ENCODE results near the gene ZNF598.

Gene ZNF598

DNA sequence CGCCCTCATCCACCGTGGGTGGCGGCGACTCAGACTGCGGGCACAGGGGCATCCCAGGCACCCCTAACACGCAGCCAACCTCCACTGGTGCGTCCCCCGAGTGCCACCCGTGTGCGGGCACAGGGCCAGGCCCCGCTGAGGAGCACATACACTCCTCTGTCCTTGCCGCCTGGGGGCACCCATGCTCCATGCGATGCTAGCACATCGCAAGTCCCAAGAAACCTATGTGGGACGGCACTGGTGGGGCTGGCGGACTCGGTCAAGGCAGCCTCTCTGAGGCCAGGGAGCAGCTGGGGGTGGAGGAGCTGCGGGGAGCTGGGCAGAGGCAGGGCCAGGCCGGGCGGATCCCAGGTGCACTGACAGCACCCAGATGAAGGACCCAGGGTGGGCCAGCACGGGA lies 4.0 kb downstream of the ZNF598 start:
- DNase-seq, result no peak

DNA sequence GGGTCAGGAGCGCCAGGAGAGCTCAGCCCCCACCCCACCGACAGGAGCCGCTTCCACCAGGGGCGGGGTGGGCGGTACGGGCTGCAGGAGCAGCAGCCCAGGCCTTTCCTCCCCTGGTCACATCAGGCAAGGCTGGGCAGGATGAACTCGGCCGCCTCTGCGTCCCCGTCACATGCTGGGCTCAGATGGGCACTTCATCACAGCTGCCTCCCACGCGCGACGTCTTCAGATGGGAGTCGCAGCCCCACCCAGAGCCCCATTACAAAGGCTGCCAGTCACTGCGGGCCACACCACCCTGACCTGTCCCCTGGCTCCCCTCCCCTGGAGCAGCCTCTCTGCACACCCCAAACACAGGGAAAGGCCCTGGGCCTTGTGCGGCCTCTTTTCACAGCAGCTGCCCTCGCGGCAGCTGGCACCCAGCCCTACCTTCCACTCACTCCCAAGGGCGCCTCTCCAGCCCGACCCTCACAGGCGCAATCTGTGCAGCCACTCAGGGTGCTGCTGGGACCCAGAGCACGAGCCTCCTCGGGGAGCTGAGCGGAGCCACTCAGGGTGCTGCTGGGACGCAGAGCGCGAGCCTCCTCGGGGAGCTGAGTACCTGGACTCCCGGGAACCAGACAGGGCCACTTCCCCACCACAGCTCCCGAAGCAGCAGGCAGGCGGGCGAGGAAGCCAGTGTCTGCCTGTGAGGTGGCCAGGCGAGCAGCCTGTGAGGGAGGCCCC lies 4.7 kb downstream of the ZNF598 start:
- no peak for DNase-seq

DNA sequence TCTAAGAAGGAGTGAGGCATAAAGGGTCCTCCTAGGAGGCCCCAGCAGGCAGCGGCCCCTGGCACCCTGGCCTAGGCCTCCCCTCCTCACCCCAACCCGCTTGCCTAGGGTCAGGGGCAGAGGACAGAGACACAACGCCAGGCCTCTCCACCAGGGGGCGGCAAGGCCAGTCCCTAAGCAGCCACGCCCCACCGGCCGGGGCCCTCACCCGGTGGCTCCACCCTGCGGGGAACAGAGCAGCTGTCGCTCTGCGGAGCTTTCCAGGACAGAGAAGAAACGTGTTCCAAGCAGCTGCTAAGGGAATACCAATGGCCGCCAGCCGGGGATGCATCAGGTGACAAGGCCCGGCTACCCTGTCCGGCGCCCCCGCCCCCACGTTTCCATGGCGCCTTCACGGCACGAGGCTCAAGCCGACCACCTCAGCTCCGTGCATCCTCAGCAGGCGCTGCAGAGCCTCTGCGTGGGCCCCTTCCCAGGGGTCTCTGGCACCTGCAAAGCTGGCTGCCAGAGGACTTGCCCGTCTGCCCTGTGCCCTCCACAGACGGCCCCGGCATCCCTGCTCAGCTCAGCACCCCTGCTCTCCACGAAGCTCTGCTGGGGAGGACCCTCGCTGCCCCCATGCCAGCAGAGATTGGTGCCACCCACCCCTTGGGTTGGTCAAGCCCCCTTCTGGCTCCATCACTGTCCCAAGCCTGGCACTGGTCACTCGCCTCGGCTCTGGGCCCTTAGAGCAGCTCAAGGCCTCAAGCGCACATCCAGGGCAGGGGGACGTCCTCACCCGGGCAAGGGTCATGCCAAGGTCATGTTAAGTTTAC lies 5.6 kb downstream of the ZNF598 start:
- DNase-seq, result peak; percentile 93

DNA sequence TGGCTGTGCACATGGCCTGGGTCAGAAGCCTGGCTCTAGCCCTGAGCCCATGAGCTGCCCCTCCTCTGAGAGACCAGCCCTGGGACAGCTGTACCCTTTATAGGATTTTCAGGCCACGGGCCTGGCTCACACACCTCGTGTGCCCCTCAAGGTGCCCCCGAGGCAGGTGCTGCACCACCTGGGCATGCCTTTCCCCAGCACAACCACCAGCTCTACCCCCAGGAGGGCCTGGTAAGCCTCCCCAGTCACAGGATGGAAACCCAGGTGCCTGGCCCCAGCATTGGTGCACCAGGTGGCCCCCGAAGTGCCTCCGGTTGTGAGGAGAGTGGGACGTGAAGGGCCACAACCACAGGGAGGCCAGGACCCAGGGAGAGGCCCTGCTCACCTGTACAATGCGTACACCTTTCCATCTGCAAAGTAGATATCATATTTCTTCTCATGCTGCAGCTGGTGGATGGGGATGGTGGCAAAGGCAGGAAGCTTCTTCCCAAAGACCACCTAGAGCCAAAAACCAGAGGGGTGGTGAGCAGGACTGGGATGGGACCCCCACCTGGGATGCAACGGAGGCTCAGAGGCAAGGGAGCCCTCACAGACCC lies 6.3 kb downstream of the ZNF598 start:
- DNase-seq, result no peak

DNA sequence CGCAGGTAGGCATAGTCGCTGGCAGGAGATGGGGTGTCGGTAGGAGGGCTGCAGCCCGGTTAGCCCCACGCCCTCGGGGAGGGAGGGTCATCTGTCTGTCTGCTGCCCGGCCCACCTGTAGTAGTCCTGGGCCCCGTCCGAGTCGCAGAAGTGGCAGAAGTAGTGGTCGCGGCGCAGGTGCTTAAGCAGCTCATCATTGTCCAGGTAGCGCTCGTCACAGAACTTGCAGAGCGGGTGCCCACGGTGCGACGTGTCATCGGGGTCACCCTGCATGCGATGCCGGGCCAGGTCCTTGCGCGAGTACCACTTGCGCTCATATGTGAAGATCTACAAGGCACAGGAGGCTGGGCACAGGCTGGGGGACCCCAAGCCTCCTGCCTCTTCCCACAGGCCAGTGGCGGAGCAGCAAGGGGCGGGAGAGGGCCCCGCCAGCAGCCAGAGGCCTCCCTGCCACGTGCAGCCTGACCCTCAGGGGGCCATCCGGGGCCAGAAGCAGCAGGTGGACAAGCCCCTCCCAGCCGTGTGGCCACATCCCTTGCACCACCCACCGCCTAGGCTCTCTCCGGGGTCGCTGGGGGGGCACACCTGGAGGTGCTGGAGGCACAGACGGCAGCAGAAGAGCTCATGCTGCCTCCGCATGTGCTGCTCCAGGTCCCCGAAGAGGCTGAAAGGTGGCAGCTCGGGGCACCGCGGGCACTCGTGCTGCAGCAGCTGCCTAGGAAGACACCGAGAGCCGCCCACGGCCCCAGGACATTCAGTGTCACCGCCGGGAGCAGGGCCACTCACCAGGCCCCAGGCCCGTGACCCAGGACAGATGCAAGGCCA lies 7.0 kb downstream of the ZNF598 start:
- DNase-seq, result no peak

DNA sequence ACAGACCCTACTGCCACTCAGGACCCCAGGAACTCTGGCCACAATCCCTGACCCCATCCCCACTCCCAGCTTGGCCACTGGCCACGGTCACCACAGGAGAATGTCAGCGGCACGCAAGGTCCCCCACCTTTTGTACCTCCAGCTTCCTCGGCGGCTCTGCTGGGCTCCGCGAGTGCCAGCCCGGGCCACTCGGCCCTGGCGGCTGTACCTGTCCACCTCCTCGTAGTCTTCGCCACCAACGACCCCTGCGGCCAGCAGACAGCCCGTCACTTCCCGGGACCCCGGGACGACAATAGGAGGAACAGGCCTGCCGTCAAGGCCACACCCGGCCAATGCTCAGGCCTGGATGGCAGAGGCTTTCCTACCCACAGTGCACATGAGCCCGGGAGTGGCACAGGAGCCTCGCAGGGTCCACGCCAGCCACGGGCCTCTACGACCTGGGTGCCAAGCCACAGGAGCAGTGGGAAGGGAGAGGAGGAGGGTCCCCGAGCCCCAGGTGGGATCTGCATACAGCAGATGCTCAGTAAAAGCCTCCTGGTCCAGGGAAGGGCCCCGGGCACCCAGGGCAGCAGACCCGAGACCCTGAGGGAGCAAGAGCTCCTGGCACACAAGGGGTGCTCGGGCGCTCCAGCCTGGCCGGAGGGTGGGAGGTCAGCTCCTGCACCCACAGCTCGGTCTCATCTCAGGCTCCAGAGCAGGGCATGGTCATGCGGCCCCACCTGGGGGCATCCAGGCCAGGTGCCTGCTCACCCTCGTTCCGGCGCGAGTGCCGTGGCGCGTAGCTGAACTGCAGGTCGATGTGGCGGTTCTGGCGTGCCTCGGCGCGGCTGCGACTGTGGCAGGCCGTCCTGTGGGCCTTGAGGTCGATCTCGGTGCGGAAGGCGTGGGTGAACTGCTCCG lies 7.9 kb downstream of the ZNF598 start:
- no peak for DNase-seq

DNA sequence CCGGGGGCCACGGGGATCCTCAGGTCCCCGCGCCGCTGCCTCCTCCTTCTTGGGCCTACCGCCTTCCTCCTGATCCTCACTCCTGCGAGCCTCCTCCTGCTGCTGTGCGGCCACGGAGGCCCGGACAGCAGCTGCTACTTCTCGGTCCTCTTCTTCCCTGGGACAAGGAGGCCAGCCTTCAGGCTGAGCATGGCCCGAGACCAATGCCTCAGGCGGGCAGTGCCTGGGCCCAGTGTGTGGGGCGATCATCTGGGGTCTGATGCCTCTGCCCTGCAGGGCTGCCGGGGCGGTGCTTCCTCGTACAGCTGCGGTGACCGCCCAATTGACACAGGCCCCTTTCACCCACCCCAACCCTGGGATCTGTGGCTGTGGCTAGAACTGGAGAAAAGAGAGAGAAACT lies 8.6 kb downstream of the ZNF598 start:
- no peak for DNase-seq

DNA sequence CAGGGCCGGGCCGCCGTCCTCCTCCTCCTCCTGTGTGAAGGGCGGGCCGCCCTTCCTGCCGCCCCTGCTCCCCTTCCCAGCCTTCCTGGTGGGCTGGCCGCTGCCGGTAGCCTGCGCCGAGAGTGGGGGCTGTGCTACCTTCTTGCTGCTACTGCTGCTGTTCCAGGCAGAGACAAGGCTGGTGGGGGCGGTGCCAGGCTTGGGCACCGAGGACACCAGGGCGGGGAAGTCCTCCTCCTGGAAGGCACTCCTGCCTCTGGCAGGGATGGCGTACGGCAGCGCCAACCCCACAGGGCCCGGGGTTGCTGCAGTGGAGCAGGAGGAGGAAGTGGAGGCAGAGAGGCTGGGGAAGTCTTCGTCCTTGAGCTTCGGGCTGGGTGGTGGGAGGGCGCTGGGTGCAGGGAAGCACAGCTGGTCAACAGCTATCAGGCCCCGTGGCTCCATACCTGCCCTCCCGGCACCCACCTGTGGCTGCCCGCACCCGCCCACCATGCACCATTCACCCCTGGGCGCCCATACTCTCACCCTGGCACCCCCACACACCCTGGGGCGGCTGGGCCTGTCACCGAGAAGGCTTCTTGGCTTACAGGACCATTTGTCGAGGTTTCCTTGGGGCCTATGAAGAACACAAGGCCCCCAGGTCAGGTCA lies 9.6 kb downstream of the ZNF598 start:
- no peak for DNase-seq

DNA sequence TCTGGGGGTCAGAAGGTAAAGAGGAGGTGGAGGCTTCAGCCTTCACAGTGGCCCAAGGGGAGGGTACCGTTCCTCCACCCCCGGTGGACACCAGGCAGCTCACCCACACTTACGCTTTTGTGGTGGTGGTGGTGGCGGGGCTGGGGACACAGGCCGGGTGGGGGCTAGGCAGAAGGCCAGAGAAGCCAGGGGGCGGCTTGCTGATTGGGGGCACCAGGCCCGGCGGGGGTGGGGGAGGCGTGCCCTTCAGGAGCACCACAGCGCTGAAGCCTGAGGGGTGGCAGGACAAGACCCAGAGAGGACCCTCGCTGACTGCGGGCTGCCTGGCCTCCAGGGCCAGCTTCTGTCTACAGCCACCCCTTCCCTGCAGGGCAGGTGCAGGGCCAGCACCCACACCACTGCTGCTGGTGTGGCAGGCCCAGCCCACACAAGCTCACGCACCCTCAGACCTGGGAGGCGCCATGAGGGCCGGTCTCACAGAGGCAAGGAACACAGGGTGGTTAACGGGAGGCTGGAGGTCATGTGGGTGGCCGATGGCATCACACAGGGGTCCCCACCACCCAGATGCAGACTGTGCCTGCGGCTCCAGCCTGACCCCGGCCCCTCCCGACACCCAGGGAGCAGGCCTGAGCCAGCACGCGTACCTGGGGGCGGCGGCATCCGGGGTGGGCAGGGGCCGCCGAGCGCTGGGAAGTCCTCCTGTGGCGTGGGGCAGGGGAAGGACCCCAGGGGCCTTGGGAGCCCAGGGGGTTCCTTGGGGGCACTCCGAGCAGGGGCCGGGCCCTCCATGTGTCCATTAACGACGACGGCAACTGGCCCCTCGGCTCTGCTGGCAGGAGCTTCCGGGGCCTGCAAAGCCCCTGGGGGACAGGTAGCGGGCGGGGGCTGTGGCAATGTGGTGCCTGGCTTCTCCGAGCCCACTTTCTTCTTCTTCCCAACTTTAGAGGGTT lies 10.5 kb downstream of the ZNF598 start:
- DNase-seq, result no peak

DNA sequence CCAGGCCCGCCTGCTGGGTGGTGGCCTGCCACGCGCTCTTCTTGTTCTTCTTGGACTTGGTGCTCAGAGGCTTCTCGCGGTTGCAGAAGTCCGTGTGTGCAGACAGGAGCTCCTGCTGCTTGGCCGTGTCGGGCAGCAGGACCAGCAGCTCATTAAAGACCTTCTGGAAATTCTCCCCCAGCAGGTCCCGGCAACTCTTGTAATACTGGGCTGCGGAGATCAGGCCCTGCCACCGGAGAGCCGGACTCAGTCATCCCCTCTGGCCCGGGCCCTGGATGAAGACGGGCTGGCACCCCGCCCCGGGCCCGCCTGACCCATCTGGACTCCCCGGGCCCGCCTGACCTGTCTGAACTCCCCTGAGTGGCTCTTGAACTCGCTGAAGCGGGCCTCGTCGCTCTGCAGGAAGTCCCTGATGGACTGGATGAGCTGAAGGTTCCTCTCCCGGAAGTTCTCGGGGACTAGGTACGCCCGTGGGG lies 11.2 kb downstream of the ZNF598 start:
- DNase-seq, result no peak

DNA sequence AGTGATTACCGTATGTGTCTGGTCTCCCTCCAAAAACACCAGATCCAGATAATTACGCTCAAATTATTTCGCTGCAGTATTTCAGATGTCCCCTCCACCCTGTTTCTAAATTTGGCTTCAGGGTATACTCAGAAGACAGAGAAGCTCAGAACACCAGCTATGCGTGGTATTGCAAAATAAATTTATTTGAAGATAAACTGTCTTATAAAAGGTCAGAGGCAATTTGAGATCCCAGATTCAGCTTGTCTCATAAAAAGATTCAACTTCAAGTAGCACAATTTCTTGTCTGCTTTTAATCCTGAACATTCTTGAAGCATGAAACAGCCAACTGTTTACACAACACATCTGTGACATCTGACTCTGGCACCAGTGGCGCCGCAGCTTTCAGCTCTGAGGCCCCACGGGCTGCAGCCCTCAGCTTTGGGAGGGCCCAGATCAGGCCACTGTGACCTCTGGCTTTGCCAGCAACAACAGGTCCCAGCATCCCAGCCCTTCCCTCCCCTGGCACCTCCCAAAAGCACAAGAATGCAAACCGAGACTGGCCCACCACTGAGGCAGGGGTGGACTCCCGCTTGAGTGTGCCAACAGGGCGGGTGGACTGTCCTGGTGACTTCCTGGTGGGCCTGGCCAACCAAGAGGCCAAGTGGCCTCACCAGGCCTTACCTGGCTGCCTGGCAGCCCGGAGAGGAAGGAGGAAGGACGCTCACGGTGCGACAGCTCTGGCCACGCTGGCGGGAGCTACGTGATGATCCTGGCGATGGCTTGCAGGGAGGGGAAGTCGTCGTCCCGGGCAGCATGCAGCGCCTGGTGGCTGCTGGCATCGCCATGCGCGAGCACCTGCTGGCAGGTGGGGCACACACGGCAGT lies 11.9 kb downstream of the ZNF598 start:
- no peak for DNase-seq

DNA sequence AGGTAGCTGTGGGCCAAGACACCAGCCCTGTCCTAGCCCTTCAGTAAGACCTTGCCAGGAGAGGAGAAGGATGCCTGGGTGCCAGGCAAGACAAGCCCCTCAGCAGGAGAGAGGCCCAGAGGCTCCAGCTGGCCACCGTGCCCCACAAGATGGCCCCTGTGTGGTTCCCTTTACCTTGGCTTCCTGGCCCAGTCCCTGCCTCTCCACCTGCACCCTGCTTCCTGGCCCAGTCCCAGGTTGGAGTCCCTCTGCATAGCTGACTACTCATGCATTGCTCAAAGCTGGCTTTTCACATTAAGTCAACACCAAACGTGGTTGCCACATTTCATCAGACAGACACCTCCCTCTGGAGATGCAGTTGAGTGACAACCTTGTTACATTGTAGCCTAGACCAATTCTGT lies 15.9 kb downstream of the ZNF598 start:
- DNase-seq, result peak; percentile 78

DNA sequence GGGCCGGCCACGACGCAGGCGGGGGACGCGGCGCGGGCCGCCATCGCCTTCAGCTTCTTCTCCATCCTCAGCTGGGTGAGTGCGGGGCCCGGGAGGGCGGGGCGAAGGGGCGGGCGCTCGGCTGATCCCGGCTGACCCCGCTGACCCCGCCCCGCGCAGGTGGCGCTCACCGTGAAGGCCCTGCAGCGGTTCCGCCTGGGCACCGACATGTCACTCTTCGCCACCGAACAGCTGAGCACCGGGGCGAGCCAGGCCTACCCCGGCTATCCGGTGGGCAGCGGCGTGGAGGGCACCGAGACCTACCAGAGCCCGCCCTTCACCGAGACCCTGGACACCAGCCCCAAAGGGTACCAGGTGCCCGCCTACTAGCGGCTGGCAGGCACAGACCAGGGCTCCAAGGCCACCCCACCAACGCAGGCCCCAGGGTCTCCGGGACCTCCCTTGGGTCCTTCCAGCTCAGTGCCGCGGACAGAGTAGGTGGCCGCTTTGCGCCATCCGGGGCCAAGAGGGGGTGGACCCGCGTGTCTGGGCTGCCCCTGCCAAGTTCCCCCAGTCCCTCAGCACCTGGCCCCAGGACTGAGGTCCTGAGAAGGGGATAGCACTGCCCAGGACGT lies 16.8 kb downstream of the ZNF598 start:
- DNase-seq, result no peak

DNA sequence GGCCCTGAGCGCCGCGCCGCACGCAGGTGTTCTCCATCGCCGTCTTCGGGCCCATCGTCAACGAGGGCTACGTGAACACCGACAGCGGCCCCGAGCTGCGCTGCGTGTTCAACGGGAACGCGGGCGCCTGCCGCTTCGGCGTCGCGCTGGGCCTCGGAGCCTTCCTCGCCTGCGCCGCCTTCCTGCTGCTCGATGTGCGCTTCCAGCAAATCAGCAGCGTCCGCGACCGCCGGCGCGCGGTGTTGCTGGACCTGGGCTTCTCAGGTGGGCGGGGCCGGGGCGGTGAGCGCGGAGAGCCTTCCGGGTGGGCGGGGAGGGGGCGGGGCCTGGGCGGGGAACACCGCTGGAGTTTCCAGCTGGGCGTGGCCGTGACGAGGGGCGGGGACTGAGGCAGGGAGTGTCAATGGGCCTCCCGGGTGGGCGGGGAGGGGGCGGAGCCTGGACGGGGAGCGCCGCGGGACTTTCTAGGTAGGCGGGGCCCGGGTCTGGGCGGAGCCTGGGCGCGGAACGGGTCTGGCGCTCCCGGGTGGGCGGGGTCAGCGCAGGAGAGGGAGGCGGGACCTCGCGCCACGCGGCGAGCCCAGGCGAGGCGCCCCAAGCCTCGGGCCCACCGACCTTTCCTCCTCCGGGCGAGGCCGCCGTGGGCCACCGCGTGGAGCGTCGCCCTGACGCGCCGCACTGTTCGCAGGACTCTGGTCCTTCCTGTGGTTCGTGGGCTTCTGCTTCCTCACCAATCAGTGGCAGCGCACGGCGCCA lies 17.5 kb downstream of the ZNF598 start:
- peak; percentile 99 for DNase-seq

DNA sequence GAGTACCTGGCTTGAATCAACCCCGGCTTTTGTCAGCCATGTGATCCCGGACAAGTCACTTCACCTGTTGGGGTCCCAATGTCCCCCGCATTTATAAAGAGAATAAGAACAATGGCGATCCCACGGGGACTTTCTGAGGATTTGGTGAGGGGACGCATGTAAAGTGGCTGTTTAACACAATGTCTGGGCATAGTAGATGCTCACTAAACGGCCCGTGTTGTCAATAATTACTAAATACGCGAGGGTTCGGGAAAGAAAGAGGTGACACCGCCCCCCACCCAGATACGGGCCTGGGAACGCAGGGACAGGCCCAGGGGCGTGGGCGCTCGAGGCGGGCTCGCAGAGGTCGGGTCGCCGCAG lies 18.1 kb downstream of the ZNF598 start:
- no peak for DNase-seq

DNA sequence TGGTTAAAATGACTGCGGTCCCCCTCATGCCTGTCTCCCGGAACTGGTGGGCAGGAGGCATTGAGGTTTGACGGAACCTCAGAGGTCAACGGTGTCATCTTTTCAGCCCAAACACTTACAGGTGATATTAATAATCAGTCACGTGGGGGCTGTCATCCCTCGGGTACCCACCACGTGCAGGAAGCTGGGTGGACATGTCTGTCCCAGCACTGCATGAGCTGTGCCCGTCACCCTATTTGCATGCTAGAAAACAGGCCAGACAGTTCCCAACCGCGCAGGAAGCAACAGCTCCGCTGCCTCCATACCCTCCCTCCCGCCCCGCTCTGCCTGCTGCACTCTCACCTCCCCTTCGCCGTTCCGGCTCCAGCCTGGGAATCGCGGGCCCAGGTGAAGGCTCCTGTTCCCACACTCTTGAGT lies 18.5 kb downstream of the ZNF598 start:
- peak; percentile 66 for DNase-seq

DNA sequence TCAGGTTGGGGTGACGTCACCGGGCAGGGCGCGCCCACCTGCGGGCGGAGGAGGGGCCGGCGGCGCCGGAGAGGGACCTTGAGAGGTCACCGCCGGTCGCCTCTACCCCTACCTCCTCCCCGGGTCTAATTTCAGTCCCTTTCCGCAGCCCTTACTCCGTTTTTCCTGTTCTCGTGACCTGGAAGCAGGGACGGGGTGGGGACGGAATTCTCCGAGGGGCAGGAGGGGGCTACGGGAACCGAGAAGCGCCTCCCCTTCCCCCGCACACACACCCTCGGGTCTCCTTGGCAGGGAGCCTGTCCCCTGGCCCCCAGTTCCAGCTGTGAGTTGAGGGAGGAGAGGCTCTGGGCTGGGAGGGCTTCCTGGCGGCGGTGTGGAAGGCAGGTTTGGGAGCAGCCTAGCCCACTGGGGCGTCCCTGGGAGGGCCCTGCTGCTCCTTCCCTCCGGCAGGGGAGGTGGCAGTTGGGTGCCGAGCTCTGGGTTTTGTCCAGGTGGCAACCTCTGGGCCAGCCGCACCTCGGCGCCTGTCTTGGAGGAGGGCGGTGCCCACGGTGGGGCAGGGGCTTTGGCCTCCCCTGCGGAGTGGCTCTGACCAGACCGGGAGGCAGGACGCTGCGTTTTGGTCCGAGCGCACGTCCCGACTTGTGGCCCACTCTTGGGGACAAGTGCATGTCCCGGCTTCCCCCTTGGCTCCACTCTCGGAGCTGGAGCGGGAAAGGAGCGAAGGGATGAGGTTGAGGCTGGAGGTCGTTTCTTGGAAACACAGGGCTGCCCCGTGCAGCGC lies 19.1 kb downstream of the ZNF598 start:
- DNase-seq, result peak; percentile 54

DNA sequence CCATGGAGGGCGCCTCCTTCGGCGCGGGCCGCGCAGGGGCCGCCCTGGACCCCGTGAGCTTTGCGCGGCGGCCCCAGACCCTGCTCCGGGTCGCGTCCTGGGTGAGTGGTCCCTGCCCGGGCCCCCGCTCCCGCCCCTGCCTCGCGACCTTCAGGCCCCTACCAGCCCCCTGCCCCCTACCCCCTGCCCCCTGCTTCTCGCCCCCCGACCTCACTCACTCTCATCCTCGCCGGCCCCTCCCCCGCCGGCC lies 19.6 kb downstream of the ZNF598 start:
- no peak for DNase-seq
